ENCODE results near the gene UBTF. TPM values are rescaled to one million over a fixed set of nuclear protein-coding genes. Genes with fewer than 3 reads are reported as not detected.

Gene UBTF
- total and polyA plus RNA-seq, 9 of the 15 experiments (the other 6 are each of a cell fraction or from before 2014, with no cell fraction given) = 1.2 to 113 (median 83.6) TPM

- TF ChIP-seq NR2C2 (CRISPR knock-in tag; IDR thresholded peaks at IDR 0.05) (no peak), NR2C2 (tag; IDR thresholded peaks at IDR 0.05) (no peak), TSC22D4 (tag; IDR thresholded peaks at IDR 0.05) (no peak), RBBP5 (IDR thresholded peaks at IDR 0.05; ENCODE audit: borderline replicate concordance, insufficient read depth, low read length, poor library complexity, severe bottlenecking) (peak; percentile 75), EZH2 (IDR thresholded peaks at IDR 0.05; ENCODE audit: borderline replicate concordance, low read depth, low read length) (no peak), ZNF324 (CRISPR knock-in tag; IDR thresholded peaks at IDR 0.05) (no peak), HINFP (tag; conservative IDR thresholded peaks at IDR 0.05; ENCODE audit: low read depth) (no peak), NONO (IDR thresholded peaks at IDR 0.05; ENCODE audit: low read depth in 2 of 2, low read length in 1 of 2) (peak; percentile 14 to 48; a peak in 3 of 4 replicates), ZNF263 (CRISPR knock-in tag; IDR thresholded peaks at IDR 0.05; ENCODE audit: borderline replicate concordance) (no peak; the same call in none of the 2 replicates), ZNF232 (CRISPR knock-in tag; IDR thresholded peaks at IDR 0.05) (no peak), KDM5B (IDR thresholded peaks at IDR 0.05; ENCODE audit: insufficient replicate concordance, low read depth, low read length) (peak; percentile 66), YY1 (IDR thresholded peaks at IDR 0.05; ENCODE audit: borderline replicate concordance in 1 of 3, control insufficient read depth in 1 of 3, extremely low read depth in 1 of 3, insufficient read depth in 3 of 3, insufficient read length in 1 of 3, insufficient replicate concordance in 2 of 3, low read depth in 1 of 3, low read length in 2 of 3) (peak in 2 of 3 experiments; percentile 12 to 28), TEAD1 (CRISPR knock-in tag; IDR thresholded peaks at IDR 0.05) (peak in 1 of 2 experiments; percentile 42; a peak in 1 of 4 replicates), U2AF2 (optimal IDR thresholded peaks at IDR 0.05; ENCODE audit: low read depth, low read length) (no peak), RAD21 (CRISPR knock-in tag; conservative IDR thresholded peaks at IDR 0.05 in 1 of 2, IDR thresholded peaks at IDR 0.05 in 1 of 2) (0 out of 4 replicates have a peak, but pooled peaks of 1 of the 2 experiments have one; percentile 11), ETS2 (tag; IDR thresholded peaks at IDR 0.05; ENCODE audit: borderline replicate concordance, poor library complexity, severe bottlenecking) (peak; percentile 38), GABPB1 (CRISPR knock-in tag; IDR thresholded peaks at IDR 0.05) (0 out of 2 replicates have a peak, but pooled peaks have one; percentile 16)
Measured at GRCh38 chr17:44219108-44219615, 313 bp downstream of the UBTF start (continued).

Data from K562 (cell line).